Uterine smooth muscle cell (primary cell): Measurements from ENCODE around the gene PARVB. TPM values are rescaled to one million over a fixed set of nuclear protein-coding genes. Genes with fewer than 3 reads are reported as not detected.

Experiments used
- total RNA-seq: library from RNA; depleted of rRNA; stranded (reverse); fragments of >200 nt; gene quantifications from 2 replicates; pipeline ENCODE4 v1.2.3, GENCODE V29; 2014

PARVB gene
- 29.5 and 55.0 TPM in 2 replicates for total RNA-seq

GRCh38 chr22:44024288-44024921, at the start of gene PARVB:
PARVB (plus strand) TSS chr22:44024302; CDS start chr22:44024340, 38 bp downstream.

GRCh38 chr22:44180706-44181032, 156.6 kb downstream of the PARVB start, which contains the start of gene PARVG:
PARVG (plus strand) TSS chr22:44180925; CDS start chr22:44183330, 2,405 bp downstream.

Other genes starting within 250 kb of the PARVB start
- gene EFCAB6, start 212.0 kb upstream of the PARVB start, total RNA-seq: 0.55 and 3.6 TPM in 2 replicates
- gene SULT4A1, start 161.8 kb upstream of the PARVB start, total RNA-seq: 0.12 TPM in 1 of 2 replicates, not detected in the other
- under 0.01 TPM in 1 of 2 replicates, not detected in the other for gene PNPLA5, start 132.3 kb upstream of the PARVB start, total RNA-seq
- gene PNPLA3, start 100.5 kb upstream of the PARVB start, total RNA-seq: 1.3 and 3.5 TPM in 2 replicates
- gene SAMM50, start 68.9 kb upstream of the PARVB start, total RNA-seq: 46.6 and 54.8 TPM in 2 replicates
- not detected in 2 replicates for gene PARVG, start 156.6 kb downstream of the PARVB start, total RNA-seq